GM19351 (cell line): ENCODE data around the gene PEAR1.

Experiments
- ATAC-seq: cut with Tn5 transposase; IDR thresholded peaks from one replicate; pipeline ENCODE4 v1.9.1; 2021; ENCODE audit warnings: mild to moderate bottlenecking, moderate library complexity; ENCODE audit not compliant: unreplicated experiment

PEAR1 gene

DNA sequence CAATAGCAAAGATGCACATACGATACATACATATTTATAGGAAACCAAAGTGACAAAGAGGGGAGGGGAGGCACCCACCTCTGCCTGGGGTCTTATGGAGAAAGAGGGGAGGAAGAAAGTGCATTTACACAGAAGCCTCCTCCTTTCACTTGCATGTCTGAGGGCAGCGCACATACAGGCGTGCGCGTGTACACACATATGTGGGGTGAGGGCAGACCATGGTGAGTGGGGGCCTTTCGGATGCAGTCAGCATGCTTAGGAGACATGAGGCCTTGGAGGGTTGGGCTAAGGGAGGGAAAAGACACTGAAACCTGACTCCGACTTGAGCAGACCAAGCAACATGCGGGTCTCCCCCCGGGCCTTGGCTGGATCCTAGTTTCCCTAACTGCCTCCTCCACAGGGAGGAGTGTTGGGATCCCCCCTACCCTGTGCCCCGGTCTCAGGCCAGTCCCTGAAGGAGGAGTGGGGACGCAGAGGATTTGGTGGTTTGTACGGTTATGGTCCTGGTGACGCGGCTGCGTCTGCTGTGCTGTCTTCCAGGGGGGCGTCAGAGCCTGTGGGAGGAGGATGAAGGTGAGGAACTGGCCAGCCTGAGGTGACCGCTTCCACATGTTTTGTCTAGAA is 42.1 kb downstream of the PEAR1 start:
- ATAC-seq: no peak

DNA sequence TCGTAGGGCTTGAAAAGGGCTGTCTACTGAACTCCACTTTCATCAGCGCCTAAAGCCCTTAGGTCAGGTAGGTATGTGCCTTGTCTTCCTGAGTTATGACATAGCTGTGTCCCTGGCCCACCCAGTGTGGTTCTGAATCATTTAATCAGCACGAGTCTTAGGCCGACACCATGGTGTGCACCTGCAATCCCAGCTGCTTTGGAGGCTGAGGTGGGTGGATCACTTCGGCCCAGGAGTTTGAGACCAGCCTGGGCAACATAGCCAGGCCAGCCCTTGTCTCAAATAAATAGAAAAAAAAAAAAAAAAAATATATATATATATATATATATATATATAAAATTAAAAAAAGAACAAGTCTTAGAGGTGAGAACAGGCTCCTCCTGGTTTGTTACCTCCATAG is 42.7 kb downstream of the PEAR1 start:
- ATAC-seq: no peak

DNA sequence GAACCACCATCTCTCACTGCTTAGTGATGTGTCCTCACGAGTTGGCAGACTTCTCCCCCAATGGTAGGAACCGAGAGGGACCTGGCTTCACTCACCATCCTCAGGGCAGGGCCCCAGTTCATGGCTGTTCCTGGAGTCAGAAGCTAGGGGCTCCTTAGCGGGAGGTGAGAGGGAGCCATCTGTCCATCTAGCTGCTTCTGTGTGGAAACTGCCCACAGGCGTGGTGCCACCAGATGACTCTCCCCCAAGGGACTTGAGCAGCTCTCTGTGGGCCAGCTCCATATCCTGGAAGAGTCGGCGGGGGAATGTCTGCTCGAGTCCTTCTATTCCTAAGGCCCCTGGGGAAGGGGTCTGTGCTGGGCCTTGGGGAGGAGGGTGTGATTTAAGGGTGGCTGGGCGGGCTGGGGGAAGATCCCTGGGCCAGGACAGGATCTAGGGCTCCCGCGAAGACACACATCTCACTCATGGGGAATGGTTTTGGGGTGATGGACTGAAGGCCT is 43.3 kb downstream of the PEAR1 start:
- no peak for ATAC-seq

DNA sequence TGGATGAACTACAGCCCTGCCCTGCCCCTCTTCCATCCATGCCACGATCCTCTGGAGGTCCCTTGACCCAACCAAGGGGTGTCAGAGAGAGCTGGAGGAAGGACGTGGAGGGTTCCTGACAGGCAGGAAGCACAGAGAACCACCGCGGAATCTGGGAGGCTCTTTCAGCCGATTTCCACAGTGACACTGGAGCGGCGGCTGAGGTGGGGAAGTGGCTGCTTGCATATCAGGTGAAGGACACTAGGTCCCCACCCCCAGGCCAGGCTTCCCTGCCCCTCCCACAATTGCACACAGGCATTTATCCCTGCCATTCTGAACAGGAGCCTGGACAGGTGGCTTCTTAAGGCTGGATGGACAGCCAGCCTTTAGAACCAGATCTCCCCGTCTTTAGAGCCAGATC is 44.4 kb downstream of the PEAR1 start:
- ATAC-seq: no peak

DNA sequence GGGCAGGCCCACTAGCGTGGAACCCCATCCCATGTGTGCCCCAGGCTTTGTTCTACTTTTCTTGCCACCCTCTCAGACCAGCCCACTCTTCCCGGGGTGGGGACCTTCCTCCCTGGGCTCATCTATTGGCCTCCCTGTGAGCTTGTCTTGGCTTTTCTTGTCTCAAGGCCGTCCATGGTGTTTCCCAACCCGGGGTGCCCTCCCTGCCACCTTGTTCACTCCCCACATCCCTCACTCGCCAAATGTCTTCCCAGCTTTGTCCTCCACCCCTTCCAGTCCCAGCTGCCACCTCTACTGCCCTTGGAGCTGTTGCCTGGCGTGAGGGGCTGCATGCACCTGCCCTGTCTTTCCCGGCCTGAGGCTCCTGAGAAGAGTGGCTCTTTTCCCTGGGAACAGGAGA is 45.3 kb downstream of the PEAR1 start:
- no peak for ATAC-seq

DNA sequence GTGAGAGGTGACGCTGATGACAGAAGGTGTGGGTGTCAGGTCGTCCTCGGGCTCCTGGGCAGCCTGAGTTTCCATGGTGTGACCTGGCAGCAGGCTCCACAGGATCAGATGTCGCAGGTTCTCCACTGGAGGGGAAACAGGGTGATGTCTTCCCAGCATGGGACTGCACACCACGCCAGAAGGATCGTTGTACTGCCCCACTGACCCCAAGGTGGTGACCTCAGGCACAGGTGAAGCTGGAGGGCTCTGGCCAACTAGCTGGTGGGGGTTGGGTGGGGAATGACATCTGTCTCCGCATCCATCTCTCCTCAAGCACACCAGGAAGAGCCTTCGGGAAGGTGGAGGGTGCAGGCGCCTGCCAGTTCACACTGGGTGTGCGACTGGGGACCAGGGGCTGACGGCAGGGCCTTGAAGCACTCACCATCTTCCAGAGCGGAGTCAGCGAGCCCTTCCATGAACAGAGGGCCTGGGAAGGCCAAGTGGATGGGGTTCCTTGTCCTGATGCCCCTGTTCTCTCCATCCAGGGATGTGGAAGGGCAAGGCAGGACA is 46.3 kb downstream of the PEAR1 start:
- no peak for ATAC-seq

DNA sequence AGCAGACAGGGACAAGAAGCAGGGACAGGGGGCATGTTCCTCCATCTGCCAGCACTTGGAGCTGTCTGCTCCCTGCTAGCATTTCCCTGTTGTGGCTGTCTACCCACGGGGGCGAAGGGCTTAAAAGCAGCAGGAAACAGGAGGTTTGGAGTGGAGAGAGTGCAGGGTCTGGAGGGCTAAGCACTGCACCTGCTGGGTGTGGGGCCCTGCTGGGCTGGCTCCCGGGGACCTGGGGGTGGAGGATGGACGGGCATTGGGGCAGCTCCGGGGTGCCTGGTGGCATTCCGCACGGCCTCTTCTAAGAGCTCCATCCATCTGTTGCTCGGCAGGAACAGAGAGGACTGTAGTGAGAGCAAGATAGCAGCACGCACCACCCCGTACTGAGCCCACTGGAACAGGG is 48.2 kb downstream of the PEAR1 start:
- ATAC-seq: no peak

DNA sequence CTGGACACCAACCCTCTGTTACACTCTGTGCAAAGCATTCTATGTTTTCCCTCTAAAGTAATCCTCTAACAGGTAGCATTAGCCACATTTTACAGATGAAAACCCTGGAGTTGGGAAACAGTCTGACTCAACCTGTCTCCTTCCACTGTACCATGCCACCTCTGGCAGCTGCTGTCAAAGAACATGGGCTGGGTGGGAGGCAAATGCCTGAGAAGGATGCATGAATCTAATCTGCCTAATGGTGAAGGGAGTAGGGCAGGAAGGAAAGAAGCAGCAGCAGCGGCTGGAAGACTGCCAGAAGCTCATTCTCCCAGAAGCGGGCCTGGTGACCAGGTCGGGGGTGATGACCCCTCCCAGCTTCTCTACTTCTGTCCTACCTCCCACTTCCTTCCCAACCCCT is 48.7 kb downstream of the PEAR1 start:
- no peak for ATAC-seq

DNA sequence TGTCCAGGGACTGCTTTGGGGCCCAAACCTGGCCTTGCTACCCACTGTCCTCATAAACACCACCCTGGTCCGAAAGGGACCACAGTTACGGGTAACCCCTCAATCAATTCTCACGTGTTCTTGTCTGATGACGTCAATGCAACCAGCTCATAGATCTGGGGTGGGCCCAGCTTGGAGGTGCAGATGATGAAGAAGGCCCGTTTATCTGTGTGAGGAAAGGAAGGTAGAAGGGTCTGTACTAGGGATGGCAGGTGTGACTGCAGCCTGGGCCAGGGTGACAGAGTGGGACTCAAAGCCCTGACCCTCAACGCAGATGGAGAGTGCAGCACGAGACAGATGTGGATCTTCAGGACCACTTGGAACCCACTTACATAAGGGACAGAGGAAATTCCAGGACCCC is 49.1 kb downstream of the PEAR1 start:
- no peak for ATAC-seq

DNA sequence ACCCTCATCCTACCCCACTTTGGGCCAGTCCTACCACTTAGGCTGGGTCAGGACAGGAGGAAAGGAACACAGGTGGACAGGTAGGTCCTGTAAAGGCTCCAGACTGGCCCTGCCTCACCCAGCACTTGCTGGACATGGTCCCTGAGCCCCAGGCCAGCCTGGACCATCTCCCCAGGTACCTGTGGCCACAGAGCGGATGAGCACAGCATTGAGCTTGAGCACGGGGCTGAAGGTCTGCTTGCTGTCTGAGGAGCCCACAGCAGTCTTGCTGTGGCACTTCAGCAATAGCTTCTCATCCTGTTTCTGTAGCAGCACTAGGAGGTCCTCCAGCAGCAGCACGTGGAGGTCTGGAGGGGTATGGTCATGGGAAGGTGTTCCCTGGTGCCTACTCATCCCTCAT is 50.2 kb downstream of the PEAR1 start:
- no peak for ATAC-seq

DNA sequence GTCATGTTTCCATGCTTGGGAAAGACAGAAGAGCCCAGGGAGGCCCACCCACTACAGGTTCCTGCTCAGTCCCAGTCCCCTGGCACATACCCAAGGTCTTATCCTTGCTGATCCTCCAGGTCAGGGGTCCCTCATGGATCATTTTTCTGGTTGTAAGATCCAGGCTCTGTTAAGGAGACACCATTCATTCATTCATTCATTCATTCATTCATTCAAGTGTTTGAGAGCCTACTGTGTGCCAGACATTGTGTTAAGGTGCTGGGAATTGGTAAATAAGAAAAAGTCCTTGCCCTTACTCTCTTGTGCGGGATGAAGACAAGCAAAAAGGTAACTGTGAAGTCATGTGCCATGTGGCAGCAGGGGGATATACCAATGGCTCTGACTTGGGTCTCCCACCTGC is 50.8 kb downstream of the PEAR1 start:
- no peak for ATAC-seq

DNA sequence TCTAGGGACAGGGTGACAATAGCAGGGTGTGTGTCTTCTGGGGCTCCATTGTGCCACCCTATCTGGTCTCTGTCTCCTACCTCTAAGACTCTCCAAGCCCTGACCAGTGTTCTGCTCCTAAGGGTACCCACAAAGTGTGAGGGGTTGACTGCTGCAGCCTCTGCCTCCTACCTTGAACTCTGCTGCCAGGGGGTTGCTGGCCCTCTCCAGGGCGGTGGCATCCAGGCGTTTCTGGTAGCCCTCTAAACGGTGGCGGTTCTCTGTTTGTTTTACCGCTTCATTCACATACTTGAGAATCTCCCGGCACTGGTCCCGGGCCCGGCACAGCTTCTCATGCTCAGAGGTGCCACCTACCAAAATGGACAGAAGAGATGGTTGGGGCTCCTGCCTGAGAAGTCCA is 51.3 kb downstream of the PEAR1 start:
- ATAC-seq: no peak

DNA sequence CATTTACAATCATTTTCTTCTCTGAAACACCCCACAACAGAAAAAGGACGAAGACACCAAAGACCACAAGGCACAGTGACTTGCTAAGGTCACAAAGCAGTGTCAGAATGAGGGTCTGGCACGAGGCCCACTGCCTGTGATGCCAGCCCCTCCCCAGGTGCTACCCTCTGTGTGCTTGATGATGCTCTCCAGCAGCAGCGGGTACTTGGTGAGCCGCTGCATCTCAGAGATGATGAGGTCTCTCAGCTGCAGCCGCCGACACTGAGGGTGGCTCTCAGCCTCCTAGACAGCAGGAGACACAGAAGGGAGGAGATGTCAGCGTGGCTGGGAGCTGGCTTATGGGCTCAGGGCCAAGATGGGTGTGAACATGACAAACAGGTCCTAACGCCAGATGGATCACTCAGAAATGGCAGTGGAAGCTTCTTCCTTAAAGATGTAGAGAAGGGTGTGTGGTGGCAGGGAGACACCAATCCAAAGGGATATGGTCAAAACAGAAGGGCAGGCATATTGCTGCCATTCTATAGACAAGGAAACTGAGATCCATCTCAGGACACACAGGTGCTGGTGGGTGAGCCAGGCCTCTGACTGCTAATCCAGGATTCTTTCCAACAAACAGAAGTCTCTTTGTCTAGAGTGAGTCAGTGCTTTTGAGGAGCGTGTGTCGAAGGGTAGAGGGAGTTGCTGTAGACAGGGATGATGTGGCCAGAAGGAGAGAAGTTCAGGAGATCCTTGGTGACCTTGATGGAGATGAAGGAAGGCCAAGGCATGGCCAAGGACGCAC is 52.6 kb downstream of the PEAR1 start:
- ATAC-seq: no peak

DNA sequence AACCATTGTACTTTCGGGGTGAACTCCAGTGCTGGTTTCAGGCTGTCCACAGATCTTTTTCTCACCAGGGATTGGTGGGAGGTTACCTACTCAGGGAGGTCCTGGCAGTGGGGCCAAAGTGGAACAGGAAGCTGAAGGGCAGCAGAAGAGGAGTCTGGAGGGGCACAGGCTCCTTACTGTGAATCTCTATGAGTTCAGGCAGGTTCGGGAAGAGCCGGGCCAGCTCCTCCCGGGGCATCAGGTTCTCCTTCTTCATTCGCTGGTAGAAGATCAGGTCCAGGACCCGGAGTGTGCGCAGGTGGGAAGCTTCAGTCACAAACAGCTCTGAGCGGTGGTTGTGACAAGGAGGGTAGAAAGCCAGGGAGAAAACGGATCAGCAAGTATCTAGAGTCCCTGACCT is 53.6 kb downstream of the PEAR1 start:
- ATAC-seq: no peak

DNA sequence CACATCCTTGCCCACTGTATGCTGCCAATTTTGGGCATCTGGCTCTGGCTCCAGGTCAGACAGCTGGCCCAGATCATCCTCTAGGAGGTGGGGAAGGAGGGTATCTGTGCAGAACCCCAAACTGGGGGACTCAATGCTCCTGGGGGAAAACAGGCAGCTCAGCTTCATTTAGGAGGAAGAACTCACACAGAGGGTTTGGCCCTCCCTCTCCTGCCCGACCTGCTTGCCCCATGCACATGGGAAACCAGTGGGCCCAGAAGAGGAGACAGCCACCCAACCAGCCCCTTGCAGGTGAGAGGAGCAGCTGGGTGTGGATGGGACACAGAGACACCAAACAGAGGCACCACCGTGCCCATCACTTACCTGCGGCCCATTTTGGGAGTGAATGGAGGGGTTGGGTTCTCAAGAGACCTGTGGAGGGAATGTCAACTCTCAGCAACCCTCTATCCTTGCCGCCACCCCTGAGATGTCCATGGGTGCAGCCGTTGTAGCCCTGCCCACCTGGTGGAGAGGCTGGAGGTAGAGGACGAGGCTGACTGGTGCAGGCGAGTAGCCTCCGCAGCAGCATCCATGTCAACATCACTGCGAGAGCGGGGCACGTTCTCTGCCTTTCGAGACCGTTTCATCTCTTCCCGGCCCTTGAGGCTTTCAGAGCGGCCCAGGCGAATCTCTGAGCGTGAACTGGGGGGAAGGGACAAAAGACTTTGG is 54.5 kb downstream of the PEAR1 start:
- ATAC-seq: no peak

DNA sequence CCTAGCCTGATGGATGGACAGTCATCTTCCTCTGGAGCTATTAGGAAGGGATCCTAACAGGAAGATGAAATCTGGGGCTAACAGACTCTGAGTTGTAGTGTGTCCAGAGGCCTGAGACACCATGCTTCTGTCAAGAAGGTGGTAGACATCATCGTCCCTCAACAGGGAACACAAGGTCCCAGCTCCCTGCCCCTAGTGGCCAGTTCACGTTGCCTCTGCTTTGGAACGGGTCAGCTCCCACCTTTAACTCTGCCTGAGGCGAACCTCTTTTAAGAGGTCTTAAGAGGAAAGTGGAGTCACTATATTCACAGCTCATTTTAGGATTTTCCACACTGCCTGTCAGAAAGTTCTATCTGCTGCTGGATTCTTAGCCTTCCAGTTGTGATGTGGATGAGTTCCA is 55.2 kb downstream of the PEAR1 start:
- ATAC-seq: no peak

DNA sequence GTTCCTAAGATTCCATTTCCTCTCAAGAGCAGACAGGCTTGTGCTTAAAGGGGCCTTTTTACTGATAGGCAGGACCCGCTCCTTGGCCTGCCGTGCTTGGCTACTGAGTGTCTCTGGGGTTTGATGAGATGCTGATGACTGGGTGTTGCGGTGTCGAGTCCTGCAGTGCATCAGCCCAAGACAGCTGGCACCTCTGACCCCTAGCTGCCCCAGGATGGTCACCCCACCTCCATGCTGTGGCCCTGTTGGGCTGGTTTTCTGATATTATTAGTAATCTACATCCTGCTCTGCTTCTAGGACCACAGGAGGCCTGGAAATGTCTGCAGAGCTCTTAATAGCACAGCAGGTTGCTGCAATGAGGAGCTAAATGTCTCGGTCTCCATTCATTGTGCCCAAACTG is 55.6 kb downstream of the PEAR1 start:
- ATAC-seq: no peak

DNA sequence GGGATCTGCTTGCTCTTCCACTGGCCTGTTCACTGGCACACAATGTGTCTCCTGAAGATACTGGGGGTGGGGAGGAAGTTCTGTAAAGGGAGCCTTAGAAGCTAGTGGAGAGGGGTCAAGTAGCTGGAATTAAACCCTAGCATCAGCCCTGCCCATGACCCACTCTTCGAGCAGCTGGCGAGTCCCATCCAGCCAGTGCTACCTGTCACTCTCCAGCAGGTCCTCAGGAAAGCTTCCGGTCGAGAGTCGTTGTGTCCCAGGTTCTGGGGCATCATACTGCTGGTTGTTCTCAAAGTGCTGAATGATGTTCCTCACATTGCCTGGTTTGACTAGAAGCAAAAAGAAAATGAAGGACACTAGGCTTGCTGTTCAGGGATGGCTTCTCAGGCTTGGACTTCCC is 57.9 kb downstream of the PEAR1 start:
- ATAC-seq: no peak

DNA sequence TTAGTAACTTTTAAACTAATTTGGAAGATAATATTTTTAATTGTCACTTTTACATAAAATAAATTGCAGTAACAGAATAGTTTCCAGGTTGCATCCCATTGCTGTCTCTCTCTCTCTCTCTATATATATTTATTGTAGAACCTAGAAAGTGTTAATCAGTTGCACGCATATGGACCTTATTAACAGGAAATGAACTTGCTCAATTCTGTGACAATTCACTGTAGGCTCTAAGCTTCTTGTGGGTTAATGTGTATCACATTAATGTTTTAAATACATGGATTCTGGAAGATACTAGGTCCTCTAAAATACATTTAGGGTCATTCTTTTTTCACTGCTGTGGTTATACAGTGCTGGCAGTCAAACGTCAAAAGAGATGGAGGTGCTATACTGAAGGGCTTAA is 60.1 kb downstream of the PEAR1 start:
- no peak for ATAC-seq

DNA sequence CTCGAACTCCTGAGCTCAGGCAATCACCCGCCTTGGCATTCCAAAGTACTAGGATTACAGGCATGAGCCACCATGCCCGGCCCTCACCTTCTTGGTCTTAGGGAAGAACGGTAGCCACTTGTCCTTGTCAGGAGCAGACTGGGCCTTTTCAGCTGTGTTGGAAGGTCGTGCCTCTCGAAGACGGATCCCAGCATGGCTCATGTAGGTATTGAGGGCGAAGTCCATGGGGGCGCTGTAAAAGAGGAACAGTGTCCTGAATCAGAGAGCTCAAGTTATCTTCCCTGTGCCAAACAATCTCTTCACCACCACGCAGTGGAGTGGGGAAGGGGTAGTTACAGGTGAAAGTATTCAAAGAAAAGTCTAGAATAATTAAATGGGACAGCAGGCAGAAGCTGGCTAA is 62.8 kb downstream of the PEAR1 start:
- ATAC-seq: no peak

DNA sequence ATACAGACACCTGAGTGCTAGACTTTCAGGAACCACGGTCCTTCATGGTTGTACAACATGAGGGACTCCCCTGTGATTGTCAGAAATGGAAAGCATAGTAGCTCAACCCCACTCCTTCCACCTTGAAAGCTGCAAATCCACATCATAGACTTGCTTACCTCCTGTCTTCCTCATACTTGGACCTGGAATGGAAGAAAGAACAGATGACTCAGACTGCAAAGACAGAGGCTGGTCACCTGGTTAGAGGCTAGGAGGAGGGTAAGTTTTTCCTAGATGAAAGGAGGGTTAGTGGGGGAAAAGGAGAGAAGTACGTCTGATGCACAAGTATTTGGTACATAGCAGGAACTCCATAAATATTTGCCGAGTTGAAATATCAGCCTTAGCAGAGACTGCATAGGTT is 64.1 kb downstream of the PEAR1 start:
- no peak for ATAC-seq

DNA sequence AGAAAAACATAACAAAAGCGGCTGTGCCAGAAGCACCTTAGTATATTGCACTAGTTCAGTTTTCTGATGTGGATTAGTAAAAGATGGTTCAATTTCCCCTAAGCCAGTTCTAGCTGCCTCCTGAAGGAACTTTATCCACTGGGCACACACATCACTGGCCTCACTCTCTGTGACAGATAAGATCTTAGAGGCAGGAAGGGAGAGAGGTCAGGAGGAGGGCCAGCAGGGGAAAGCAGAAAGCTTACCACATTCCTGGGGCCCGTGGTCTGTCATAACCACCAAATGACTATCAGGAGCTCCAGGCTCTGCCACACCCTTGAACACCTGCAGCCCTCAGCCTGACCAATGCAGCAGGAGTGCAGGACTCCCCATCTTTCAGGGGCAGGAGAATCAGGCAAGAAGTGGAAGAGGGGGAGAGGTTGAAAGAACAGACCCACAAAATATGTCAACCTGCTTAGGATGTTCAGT is 64.8 kb downstream of the PEAR1 start:
- no peak for ATAC-seq
